Measurements from ENCODE around the gene TPRX2.

DNA sequence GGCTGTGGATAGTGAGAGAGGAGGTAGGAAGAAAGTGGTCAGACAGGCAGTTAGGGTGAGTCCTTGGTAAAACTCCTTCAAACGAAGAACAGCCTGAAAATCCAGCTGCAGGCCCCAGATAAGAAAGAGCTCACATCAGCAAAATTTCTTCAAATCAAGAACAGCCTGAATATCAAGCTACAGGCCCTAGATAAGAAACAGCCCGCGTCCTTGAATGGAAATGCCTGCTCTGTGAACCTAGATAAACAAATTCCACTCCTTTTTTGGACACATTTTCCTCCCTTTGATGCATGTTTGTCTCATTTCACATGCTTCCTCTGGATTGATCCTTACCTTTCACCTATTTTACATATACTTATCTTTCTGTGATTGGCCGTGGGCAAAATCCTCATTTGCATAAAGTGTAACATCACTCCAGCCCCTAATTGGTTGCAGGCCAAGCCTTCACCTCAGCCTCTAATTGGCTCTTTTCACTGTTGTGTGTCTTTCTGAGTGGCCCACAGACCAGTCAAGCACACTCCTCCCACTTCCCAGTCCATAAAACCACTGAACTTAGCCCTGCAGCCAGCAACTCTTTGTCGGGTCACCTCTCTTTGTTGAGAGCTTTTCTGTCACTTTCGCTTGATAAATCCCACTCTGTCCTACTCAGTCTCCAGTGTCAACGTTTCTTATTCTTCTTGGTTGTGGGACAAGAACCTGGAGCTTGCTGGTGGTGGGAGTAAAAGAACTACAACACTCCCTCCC lies 33.1 kb downstream of the TPRX2 start:
- no peak for TF ChIP-seq POLR2A (IDR thresholded peaks at IDR 0.05)
- TF ChIP-seq, protein P1, sequence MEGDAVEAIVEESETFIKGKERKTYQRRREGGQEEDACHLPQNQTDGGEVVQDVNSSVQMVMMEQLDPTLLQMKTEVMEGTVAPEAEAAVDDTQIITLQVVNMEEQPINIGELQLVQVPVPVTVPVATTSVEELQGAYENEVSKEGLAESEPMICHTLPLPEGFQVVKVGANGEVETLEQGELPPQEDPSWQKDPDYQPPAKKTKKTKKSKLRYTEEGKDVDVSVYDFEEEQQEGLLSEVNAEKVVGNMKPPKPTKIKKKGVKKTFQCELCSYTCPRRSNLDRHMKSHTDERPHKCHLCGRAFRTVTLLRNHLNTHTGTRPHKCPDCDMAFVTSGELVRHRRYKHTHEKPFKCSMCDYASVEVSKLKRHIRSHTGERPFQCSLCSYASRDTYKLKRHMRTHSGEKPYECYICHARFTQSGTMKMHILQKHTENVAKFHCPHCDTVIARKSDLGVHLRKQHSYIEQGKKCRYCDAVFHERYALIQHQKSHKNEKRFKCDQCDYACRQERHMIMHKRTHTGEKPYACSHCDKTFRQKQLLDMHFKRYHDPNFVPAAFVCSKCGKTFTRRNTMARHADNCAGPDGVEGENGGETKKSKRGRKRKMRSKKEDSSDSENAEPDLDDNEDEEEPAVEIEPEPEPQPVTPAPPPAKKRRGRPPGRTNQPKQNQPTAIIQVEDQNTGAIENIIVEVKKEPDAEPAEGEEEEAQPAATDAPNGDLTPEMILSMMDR (IDR thresholded peaks at IDR 0.05) = no peak
